ENCODE data around the gene UBR3.
"Not testable (repeated sequence)": the region's sequence is repeated elsewhere in the genome, so short reads cannot be mapped to it uniquely, and the experiment has no call there.

UBR3 gene

DNA sequence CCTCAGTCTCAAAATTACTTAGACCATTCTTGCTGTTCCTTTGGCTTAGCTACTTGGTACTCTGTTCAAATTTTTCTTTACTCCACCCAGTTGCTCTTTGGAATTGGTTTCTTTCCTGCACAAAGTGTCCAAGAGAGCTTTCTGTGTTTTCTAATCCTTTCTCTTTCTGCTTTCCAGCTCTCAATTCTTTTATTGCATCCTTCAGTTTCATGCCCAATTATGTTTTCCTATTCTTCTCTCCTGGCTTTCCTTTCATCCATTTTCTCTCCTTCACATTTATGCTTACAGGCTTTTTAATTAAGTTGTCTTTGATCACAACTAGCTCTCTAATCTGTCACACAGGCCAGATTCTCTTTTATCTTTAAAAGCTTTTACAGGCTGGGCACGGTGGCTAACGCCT is 38.2 kb downstream of the UBR3 start:
- H3K9me3 ChIP-seq (ENCODE audit: insufficient read depth, low read depth, low read length), result no peaks in the 10 kb centered on the region
- H3K79me2 ChIP-seq (ENCODE audit: insufficient read depth, low read length), result peaks cover 45% of the 10 kb centered on the region
- no peaks in the 10 kb centered on the region for H3K27me3 ChIP-seq (ENCODE audit: insufficient read depth, low read length, poor library complexity, severe bottlenecking)
- no peaks in the 10 kb centered on the region for H3F3A ChIP-seq (ENCODE audit: low read depth)
- no peak overlapping the region for H3K9ac ChIP-seq (ENCODE audit: low read depth, low read length, poor library complexity, severe bottlenecking)
- H2AFZ ChIP-seq (ENCODE audit: low read length), result no peak overlapping the region
- no peaks in the 10 kb centered on the region for H3K36me3 ChIP-seq (ENCODE audit: insufficient read depth, low read length)
- H3K4me1 ChIP-seq (ENCODE audit: insufficient read depth, low read length, poor library complexity, severe bottlenecking), result peaks cover 23% of the 10 kb centered on the region
- no peak overlapping the region for H3K4me3 ChIP-seq (ENCODE audit: low read length, poor library complexity, severe bottlenecking)
- H3K9me2 ChIP-seq (replicated peaks; ENCODE audit: low read depth, low read length), result no peaks in the 10 kb centered on the region
- no peak overlapping the region for H3K4me2 ChIP-seq (ENCODE audit: low read depth, low read length, poor library complexity, severe bottlenecking)
- TF ChIP-seq, protein P1, sequence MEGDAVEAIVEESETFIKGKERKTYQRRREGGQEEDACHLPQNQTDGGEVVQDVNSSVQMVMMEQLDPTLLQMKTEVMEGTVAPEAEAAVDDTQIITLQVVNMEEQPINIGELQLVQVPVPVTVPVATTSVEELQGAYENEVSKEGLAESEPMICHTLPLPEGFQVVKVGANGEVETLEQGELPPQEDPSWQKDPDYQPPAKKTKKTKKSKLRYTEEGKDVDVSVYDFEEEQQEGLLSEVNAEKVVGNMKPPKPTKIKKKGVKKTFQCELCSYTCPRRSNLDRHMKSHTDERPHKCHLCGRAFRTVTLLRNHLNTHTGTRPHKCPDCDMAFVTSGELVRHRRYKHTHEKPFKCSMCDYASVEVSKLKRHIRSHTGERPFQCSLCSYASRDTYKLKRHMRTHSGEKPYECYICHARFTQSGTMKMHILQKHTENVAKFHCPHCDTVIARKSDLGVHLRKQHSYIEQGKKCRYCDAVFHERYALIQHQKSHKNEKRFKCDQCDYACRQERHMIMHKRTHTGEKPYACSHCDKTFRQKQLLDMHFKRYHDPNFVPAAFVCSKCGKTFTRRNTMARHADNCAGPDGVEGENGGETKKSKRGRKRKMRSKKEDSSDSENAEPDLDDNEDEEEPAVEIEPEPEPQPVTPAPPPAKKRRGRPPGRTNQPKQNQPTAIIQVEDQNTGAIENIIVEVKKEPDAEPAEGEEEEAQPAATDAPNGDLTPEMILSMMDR (conservative IDR thresholded peaks at IDR 0.05; ENCODE audit: low read length), result no peak
- TF ChIP-seq EZH2phosphoT487 (IDR thresholded peaks at IDR 0.05; ENCODE audit: borderline replicate concordance), result no peak
- peaks cover 4% of the 10 kb centered on the region for H4K20me1 ChIP-seq (ENCODE audit: insufficient read depth, low read length, poor library complexity, severe bottlenecking)

DNA sequence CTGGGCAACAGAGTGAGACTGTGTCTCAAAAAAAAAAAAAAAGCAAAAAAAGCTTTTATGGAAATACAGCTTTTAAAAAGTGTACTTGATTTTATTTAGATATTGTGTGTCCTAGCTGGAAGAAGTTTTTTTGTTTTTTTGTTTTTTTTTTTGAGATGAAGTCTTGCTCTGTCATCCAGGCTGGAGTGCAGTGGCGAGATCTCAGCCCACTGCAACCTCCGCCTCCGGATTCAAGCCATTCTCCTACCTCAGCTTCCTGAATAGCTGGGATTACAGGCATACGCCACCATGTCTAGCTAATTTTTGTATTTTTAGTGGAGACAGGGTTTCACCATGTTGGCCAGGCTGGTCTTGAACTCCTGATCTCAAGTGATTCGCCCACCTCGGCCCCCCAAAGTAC is 39.0 kb downstream of the UBR3 start:
- peaks cover 23% of the 10 kb centered on the region for H3K4me1 ChIP-seq (ENCODE audit: insufficient read depth, low read length, poor library complexity, severe bottlenecking)
- not testable (repeated sequence) for H3K4me3 ChIP-seq (ENCODE audit: low read length, poor library complexity, severe bottlenecking); H3K9me2 ChIP-seq (replicated peaks; ENCODE audit: low read depth, low read length); H4K20me1 ChIP-seq (ENCODE audit: insufficient read depth, low read length, poor library complexity, severe bottlenecking); H2AFZ ChIP-seq (ENCODE audit: low read length); H3K9me3 ChIP-seq (ENCODE audit: insufficient read depth, low read depth, low read length); H3K9ac ChIP-seq (ENCODE audit: low read depth, low read length, poor library complexity, severe bottlenecking); H3F3A ChIP-seq (ENCODE audit: low read depth); H3K27me3 ChIP-seq (ENCODE audit: insufficient read depth, low read length, poor library complexity, severe bottlenecking); H3K36me3 ChIP-seq (ENCODE audit: insufficient read depth, low read length); H3K4me2 ChIP-seq (ENCODE audit: low read depth, low read length, poor library complexity, severe bottlenecking)
- H3K79me2 ChIP-seq (ENCODE audit: insufficient read depth, low read length), result peaks cover 43% of the 10 kb centered on the region

DNA sequence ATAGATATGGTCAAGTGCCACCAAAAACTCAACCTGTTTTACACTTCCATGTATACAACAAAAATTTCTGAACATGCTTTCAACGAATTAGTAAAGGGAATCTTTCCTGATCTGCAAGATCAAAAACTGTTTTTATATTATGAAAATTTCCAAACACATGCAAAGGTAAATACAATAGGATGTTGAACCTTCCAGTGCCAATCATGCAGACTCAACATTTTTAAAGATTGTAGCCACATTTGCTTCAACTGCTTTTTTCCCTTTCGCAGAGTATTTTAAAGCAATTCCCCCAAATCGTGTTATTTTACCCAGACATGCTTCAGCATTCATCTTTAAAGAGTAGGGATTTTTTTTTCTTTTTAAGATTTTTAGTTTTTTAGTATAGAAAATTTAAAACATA is 40.3 kb downstream of the UBR3 start:
- no peak for TF ChIP-seq EZH2phosphoT487 (IDR thresholded peaks at IDR 0.05; ENCODE audit: borderline replicate concordance)
- TF ChIP-seq, protein P1 (conservative IDR thresholded peaks at IDR 0.05; ENCODE audit: low read length), result no peak
- H3K9ac ChIP-seq (ENCODE audit: low read depth, low read length, poor library complexity, severe bottlenecking), result no peak overlapping the region
- H2AFZ ChIP-seq (ENCODE audit: low read length), result no peak overlapping the region
- H3F3A ChIP-seq (ENCODE audit: low read depth), result no peaks in the 10 kb centered on the region
- peaks cover 4% of the 10 kb centered on the region for H4K20me1 ChIP-seq (ENCODE audit: insufficient read depth, low read length, poor library complexity, severe bottlenecking)
- H3K4me3 ChIP-seq (ENCODE audit: low read length, poor library complexity, severe bottlenecking), result no peak overlapping the region
- H3K27me3 ChIP-seq (ENCODE audit: insufficient read depth, low read length, poor library complexity, severe bottlenecking), result no peaks in the 10 kb centered on the region
- peaks cover 36% of the 10 kb centered on the region for H3K79me2 ChIP-seq (ENCODE audit: insufficient read depth, low read length)
- H3K4me2 ChIP-seq (ENCODE audit: low read depth, low read length, poor library complexity, severe bottlenecking), result no peak overlapping the region
- H3K36me3 ChIP-seq (ENCODE audit: insufficient read depth, low read length), result no peaks in the 10 kb centered on the region
- H3K4me1 ChIP-seq (ENCODE audit: insufficient read depth, low read length, poor library complexity, severe bottlenecking), result peaks cover 23% of the 10 kb centered on the region
- H3K9me3 ChIP-seq (ENCODE audit: insufficient read depth, low read depth, low read length), result no peaks in the 10 kb centered on the region
- no peaks in the 10 kb centered on the region for H3K9me2 ChIP-seq (replicated peaks; ENCODE audit: low read depth, low read length)

DNA sequence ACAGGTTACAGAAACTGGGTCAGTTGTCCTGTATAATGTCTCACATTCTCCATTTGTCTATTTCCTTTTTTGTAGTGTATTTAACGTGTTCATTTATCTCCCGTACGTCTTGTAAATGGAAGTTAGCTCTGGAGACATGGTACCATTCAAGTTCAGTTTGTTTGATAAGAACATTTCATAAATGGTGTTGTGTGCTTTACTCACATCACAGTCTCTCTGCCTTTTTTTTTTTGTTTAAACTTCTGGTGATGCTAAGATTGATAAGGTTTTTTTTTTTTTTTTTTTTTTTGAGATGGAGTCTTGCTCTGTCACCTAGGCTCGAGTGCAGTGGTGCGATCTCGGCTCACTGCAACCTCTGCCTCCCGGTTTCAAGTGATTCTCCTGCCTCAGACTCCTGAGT is 41.7 kb downstream of the UBR3 start:
- Histone ChIP-seq H3K27me3 (ENCODE audit: insufficient read depth, low read length, poor library complexity, severe bottlenecking) (no peaks in the 10 kb centered on the region), H3K4me2 (ENCODE audit: low read depth, low read length, poor library complexity, severe bottlenecking) (no peak overlapping the region), H3K9me2 (replicated peaks; ENCODE audit: low read depth, low read length) (no peaks in the 10 kb centered on the region), H4K20me1 (ENCODE audit: insufficient read depth, low read length, poor library complexity, severe bottlenecking) (peaks cover 4% of the 10 kb centered on the region), H3K9me3 (ENCODE audit: insufficient read depth, low read depth, low read length) (no peaks in the 10 kb centered on the region), H3K4me3 (ENCODE audit: low read length, poor library complexity, severe bottlenecking) (no peak overlapping the region), H3F3A (ENCODE audit: low read depth) (no peaks in the 10 kb centered on the region), H3K36me3 (ENCODE audit: insufficient read depth, low read length) (no peaks in the 10 kb centered on the region), H2AFZ (ENCODE audit: low read length) (no peak overlapping the region), H3K9ac (ENCODE audit: low read depth, low read length, poor library complexity, severe bottlenecking) (no peak overlapping the region), H3K4me1 (ENCODE audit: insufficient read depth, low read length, poor library complexity, severe bottlenecking) (peaks cover 14% of the 10 kb centered on the region), H3K79me2 (ENCODE audit: insufficient read depth, low read length) (peaks cover 30% of the 10 kb centered on the region)
- TF ChIP-seq EZH2phosphoT487 (IDR thresholded peaks at IDR 0.05; ENCODE audit: borderline replicate concordance), result no peak
- TF ChIP-seq, protein P1 (conservative IDR thresholded peaks at IDR 0.05; ENCODE audit: low read length), result no peak

DNA sequence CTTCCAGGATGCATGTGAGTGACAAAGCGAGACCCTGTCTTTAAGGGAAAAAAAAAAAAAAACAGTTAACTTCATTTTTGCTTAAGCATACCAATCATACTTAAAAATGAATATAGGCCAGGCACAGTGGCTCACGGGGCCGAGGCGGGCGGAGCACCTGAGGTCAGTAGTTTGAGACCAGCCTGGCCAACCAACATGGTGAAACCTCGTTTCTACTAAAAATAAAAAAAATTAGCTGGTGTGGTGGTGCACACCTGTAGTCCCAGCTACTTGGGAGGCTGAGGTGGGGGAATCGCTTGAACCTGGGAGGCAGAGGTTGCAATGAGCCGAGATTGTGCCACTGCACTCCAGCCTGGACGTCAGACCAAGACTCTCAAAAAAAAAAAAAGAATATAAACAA is 44.1 kb downstream of the UBR3 start:
- H3K27me3 ChIP-seq (ENCODE audit: insufficient read depth, low read length, poor library complexity, severe bottlenecking); H4K20me1 ChIP-seq (ENCODE audit: insufficient read depth, low read length, poor library complexity, severe bottlenecking); H3K9me2 ChIP-seq (replicated peaks; ENCODE audit: low read depth, low read length); H2AFZ ChIP-seq (ENCODE audit: low read length); H3F3A ChIP-seq (ENCODE audit: low read depth); H3K9me3 ChIP-seq (ENCODE audit: insufficient read depth, low read depth, low read length); H3K9ac ChIP-seq (ENCODE audit: low read depth, low read length, poor library complexity, severe bottlenecking); H3K36me3 ChIP-seq (ENCODE audit: insufficient read depth, low read length); H3K4me3 ChIP-seq (ENCODE audit: low read length, poor library complexity, severe bottlenecking); H3K4me2 ChIP-seq (ENCODE audit: low read depth, low read length, poor library complexity, severe bottlenecking): not testable (repeated sequence)
- Histone ChIP-seq H3K4me1 (ENCODE audit: insufficient read depth, low read length, poor library complexity, severe bottlenecking) (peaks cover 19% of the 10 kb centered on the region), H3K79me2 (ENCODE audit: insufficient read depth, low read length) (peaks cover 19% of the 10 kb centered on the region)

All from Loucy (cell line).